GM23338 (cell line): ENCODE data around the gene CCDC175. TPM values are rescaled to one million over a fixed set of nuclear protein-coding genes. Genes with fewer than 3 reads are reported as not detected.

ENCODE experiments used
- ATAC-seq: fragments of 200-7000 bp; cut with Tn5 transposase; 3 replicates; pipeline ENCODE4 v1.9.1; 2020
- DNase-seq: peaks from one replicate; pipeline ENCODE4 v3.0.0-alpha.2; 2015; ENCODE audit warnings: low spot score
- H2AFZ ChIP-seq: fragments of 200-600 bp; sonication (generic); 2 replicates; pipeline ENCODE4 v1.8.0; 2016; ENCODE audit warnings: antibody characterized with exemption, mild to moderate bottlenecking, moderate library complexity
- H3F3A ChIP-seq: fragments of 200-600 bp; sonication (generic); replicated peaks from 2 replicates; pipeline ENCODE4 v1.8.0; 2017; ENCODE audit warnings: antibody characterized with exemption, mixed run types, low read depth
- H3K27ac ChIP-seq: fragments of 200-600 bp; sonication (generic); 2 replicates; pipeline ENCODE4 v1.6.1; 2016; ENCODE audit warnings: low read depth
- H3K27me3 ChIP-seq: fragments of 200-600 bp; sonication (generic); 2 replicates; pipeline ENCODE4 v1.8.0; 2016; ENCODE audit warnings: mild to moderate bottlenecking, mixed run types, moderate library complexity; ENCODE audit not compliant: insufficient read depth
- H3K36me3 ChIP-seq: fragments of 200-600 bp; sonication (generic); 2 replicates; pipeline ENCODE4 v1.8.0; 2016; ENCODE audit warnings: mild to moderate bottlenecking; ENCODE audit not compliant: insufficient read depth
- H3K4me1 ChIP-seq: fragments of 200-600 bp; sonication (generic); 2 replicates; pipeline ENCODE4 v1.8.0; 2016; ENCODE audit warnings: mild to moderate bottlenecking, moderate library complexity; ENCODE audit not compliant: insufficient read depth
- H3K4me2 ChIP-seq: fragments of 200-600 bp; sonication (generic); 2 replicates; pipeline ENCODE4 v1.7.1; 2017; ENCODE audit warnings: mixed run types
- H3K4me3 ChIP-seq: fragments of 200-600 bp; sonication (generic); 2 replicates; pipeline ENCODE4 v1.6.1; 2016; ENCODE audit warnings: mixed run types
- H3K79me2 ChIP-seq: fragments of 200-600 bp; sonication (generic); replicated peaks from 2 replicates; pipeline ENCODE4 v1.8.0; 2017; ENCODE audit warnings: mild to moderate bottlenecking; ENCODE audit not compliant: insufficient read depth
- H3K9me2 ChIP-seq: fragments of 200-600 bp; sonication (generic); 2 replicates; pipeline ENCODE4 v1.8.0; 2017; ENCODE audit not compliant: insufficient read depth
- H4K20me1 ChIP-seq: fragments of 200-600 bp; sonication (generic); replicated peaks from 2 replicates; pipeline ENCODE4 v1.8.0; 2017; ENCODE audit warnings: mild to moderate bottlenecking; ENCODE audit not compliant: insufficient read depth
- H3K27ac Mint-ChIP-seq: 2 replicates; pipeline ENCODE4 v1.8.0; 2020; ENCODE audit warnings: inconsistent platforms, mild to moderate bottlenecking, moderate library complexity, mixed read lengths
- H3K27me3 Mint-ChIP-seq: 3 replicates; pipeline ENCODE4 v1.8.0; 2022; ENCODE audit warnings: low read depth, mild to moderate bottlenecking, moderate library complexity, mixed read lengths, inconsistent platforms; ENCODE audit not compliant: insufficient read depth, poor library complexity
- H3K36me3 Mint-ChIP-seq: 3 replicates; pipeline ENCODE4 v1.8.0; 2021; ENCODE audit warnings: low read depth, mild to moderate bottlenecking, inconsistent platforms, moderate library complexity, mixed read lengths
- H3K4me1 Mint-ChIP-seq: 3 replicates; pipeline ENCODE4 v1.8.0; 2020; ENCODE audit warnings: mild to moderate bottlenecking, inconsistent platforms, mixed read lengths
- H3K4me3 Mint-ChIP-seq: 3 replicates; pipeline ENCODE4 v1.8.0; 2021; ENCODE audit warnings: moderate library complexity, mild to moderate bottlenecking, inconsistent platforms, mixed read lengths
- H3K9me3 Mint-ChIP-seq: 3 replicates; pipeline ENCODE4 v1.8.0; 2020; ENCODE audit warnings: moderate library complexity, mild to moderate bottlenecking, inconsistent platforms, mixed read lengths
- REST ChIP-seq: IDR thresholded peaks from one replicate; pipeline ENCODE4 v1.6.1; 2018; ENCODE audit warnings: antibody characterized with exemption; ENCODE audit not compliant: unreplicated experiment
- STAT1 ChIP-seq: IDR thresholded peaks from one replicate; pipeline ENCODE4 v1.6.1; 2016; ENCODE audit warnings: antibody characterized with exemption; ENCODE audit not compliant: unreplicated experiment
- ZNF462 ChIP-seq: fragments of 250-450 bp; sonication (Bioruptor Pico); IDR thresholded peaks from 2 replicates; pipeline ENCODE4 v1.5.0; 2020; ENCODE audit warnings: mild to moderate bottlenecking, moderate library complexity
- polyA plus RNA-seq: library from polyadenylated mRNA; unstranded; fragments of >200 nt; fragmentation: Nextera tagmentation; extraction: Ambion mirVana; gene quantifications from 2 replicates; pipeline ENCODE4 v1.2.1, GENCODE V29; 2016
- total RNA-seq: library from RNA; depleted of rRNA; stranded (reverse); fragments of >200 nt; shearing (Covaris generic); gene quantifications from 2 replicates; pipeline ENCODE4 v1.2.3, GENCODE V29; 2014

CCDC175 gene
- total and polyA plus RNA-seq, 2 experiments from 2014 or later = 0.50 TPM; not detected in 1

GRCh38 chr14:59600211-59600945, 23.8 kb upstream of the CCDC175 start (continued):
- no peak for TF ChIP-seq ZNF462 (CRISPR knock-in tag)

- no peak overlapping the region for H3K4me3 Mint-ChIP-seq
- H4K20me1 ChIP-seq = no peaks in the 10 kb centered on the region
- H3K4me1 ChIP-seq = no peaks in the 10 kb centered on the region
- no peaks in the 10 kb centered on the region for H3F3A ChIP-seq
- no peak overlapping the region for H2AFZ ChIP-seq
- H3K27me3 Mint-ChIP-seq = peaks cover 2% of the 10 kb centered on the region
- H3K36me3 ChIP-seq = no peaks in the 10 kb centered on the region
- no peak overlapping the region for H3K27ac Mint-ChIP-seq
- no peak for DNase-seq
- no peak overlapping the region for H3K27ac ChIP-seq
- TF ChIP-seq REST (no peak), STAT1 (no peak)
- no peak overlapping the region for H3K4me3 ChIP-seq
- no peaks in the 10 kb centered on the region for H3K36me3 Mint-ChIP-seq
- no peaks in the 10 kb centered on the region for H3K4me1 Mint-ChIP-seq
- H3K9me2 ChIP-seq = no peaks in the 10 kb centered on the region
- H3K79me2 ChIP-seq = no peaks in the 10 kb centered on the region
- H3K9me3 Mint-ChIP-seq = no peaks in the 10 kb centered on the region
- H3K27me3 ChIP-seq = no peaks in the 10 kb centered on the region
- no peak overlapping the region for H3K4me2 ChIP-seq
- ATAC-seq = no peak
Measured at GRCh38 chr14:59595071-59595470, 18.5 kb upstream of the CCDC175 start.
